Smooth muscle cell (in vitro differentiated cells): ENCODE data around the gene MEIOB. TPM values are rescaled to one million over a fixed set of nuclear protein-coding genes. Genes with fewer than 3 reads are reported as not detected.

Experiments used
- DNase-seq: peaks from one replicate; lab custom pipeline; 2025; ENCODE audit not compliant: unreplicated experiment; lab: John Stamatoyannopoulos, UW
- H2AFZ ChIP-seq: fragments of 200-600 bp; sonication (generic); 2 replicates; pipeline ENCODE4 v1.6.0; 2016; ENCODE audit warnings: antibody characterized with exemption, low read depth, mild to moderate bottlenecking
- H3F3A ChIP-seq: fragments of 200-600 bp; sonication (generic); 2 replicates; pipeline ENCODE4 v1.6.0; 2017; ENCODE audit warnings: antibody characterized with exemption, low read depth
- H3K27ac ChIP-seq: fragments of 200-600 bp; sonication (generic); 2 replicates; pipeline ENCODE4 v1.5.1; 2016; ENCODE audit warnings: low read depth, mild to moderate bottlenecking
- H3K27me3 ChIP-seq: fragments of 200-600 bp; sonication (generic); 2 replicates; pipeline ENCODE4 v1.6.1; 2016; ENCODE audit warnings: low read depth, mild to moderate bottlenecking
- H3K36me3 ChIP-seq: fragments of 200-600 bp; sonication (generic); 2 replicates; pipeline ENCODE4 v1.5.1; 2016; ENCODE audit warnings: low read depth
- H3K4me1 ChIP-seq: fragments of 200-600 bp; sonication (generic); 2 replicates; pipeline ENCODE4 v1.5.1; 2016; ENCODE audit warnings: low read depth
- H3K4me2 ChIP-seq: fragments of 200-600 bp; sonication (generic); 2 replicates; pipeline ENCODE4 v1.6.0; 2016; ENCODE audit warnings: mild to moderate bottlenecking
- H3K4me3 ChIP-seq: fragments of 200-600 bp; sonication (generic); 2 replicates; pipeline ENCODE4 v1.5.1; 2016; ENCODE audit warnings: mild to moderate bottlenecking
- H3K79me2 ChIP-seq: fragments of 200-600 bp; sonication (generic); 2 replicates; pipeline ENCODE4 v1.6.0; 2016; ENCODE audit warnings: low read depth, mild to moderate bottlenecking
- H3K9ac ChIP-seq: fragments of 200-600 bp; sonication (generic); 2 replicates; pipeline ENCODE4 v1.6.0; 2016; ENCODE audit warnings: low read depth
- H3K9me3 ChIP-seq: fragments of 200-600 bp; sonication (generic); replicated peaks from 2 replicates; pipeline ENCODE4 v1.5.1; 2016; ENCODE audit warnings: low read depth
- H4K20me1 ChIP-seq: fragments of 200-600 bp; sonication (generic); 2 replicates; pipeline ENCODE4 v1.6.0; 2016; ENCODE audit warnings: low read depth
- CTCF ChIP-seq: fragments of 200-600 bp; sonication (generic); IDR thresholded peaks from 2 replicates; pipeline ENCODE4 v1.5.1; 2017; ENCODE audit warnings: borderline replicate concordance, mild to moderate bottlenecking, antibody characterized with exemption; ENCODE audit not compliant: insufficient read depth, poor library complexity, severe bottlenecking
- WGBS: methylation state at CpG from one replicate; pipeline ENCODE4 v1.1.7; 2016; ENCODE audit warnings: low lambda C conversion rate; 5-methylcytosine and 5-hydroxymethylcytosine counted together
- polyA plus RNA-seq: library from polyadenylated mRNA; unstranded; fragments of >200 nt; fragmentation: Nextera tagmentation; extraction: Ambion mirVana; gene quantifications from 2 replicates; pipeline ENCODE4 v1.2.1, GENCODE V29; 2016
- total RNA-seq: library from RNA; depleted of rRNA; stranded (reverse); fragments of >200 nt; gene quantifications from 2 replicates; pipeline ENCODE4 v1.2.3, GENCODE V29; 2014

Gene MEIOB
- total and polyA plus RNA-seq, 2 experiments from 2014 or later, result 0.18 to 1.7 TPM

DNA sequence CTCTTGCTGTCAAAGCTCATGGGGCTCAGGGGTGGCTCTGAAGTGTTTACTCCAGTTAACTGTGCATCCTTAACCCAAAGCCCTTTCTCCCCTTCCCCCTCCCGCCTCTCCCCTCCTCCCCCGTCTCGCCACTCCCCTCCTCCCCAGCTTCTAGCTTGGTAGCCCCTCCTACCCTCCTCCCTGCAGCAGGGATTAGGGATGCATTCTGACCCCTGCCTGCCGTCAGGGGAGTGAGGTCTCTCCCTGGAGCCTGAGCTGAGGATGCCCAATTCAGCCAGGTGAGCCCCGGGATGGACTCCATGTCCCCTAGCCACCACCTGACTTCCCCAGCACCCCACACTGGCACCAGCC, 44.7 kb upstream of the MEIOB start:
- Histone ChIP-seq H3K4me3 (no peak overlapping the region), H3K9me3 (no peaks in the 10 kb centered on the region), H4K20me1 (no peaks in the 10 kb centered on the region), H3K4me2 (no peak overlapping the region), H2AFZ (no peak overlapping the region), H3K27me3 (peaks cover 50% of the 10 kb centered on the region), H3K79me2 (no peaks in the 10 kb centered on the region), H3K9ac (no peak overlapping the region), H3F3A (no peaks in the 10 kb centered on the region), H3K4me1 (peaks cover 10% of the 10 kb centered on the region), H3K27ac (no peak overlapping the region), H3K36me3 (no peaks in the 10 kb centered on the region)
- 50% methylated on average over 1 of the region's 5 CpGs for WGBS
- TF ChIP-seq CTCF, result no peak
- DNase-seq, result no peak

DNA sequence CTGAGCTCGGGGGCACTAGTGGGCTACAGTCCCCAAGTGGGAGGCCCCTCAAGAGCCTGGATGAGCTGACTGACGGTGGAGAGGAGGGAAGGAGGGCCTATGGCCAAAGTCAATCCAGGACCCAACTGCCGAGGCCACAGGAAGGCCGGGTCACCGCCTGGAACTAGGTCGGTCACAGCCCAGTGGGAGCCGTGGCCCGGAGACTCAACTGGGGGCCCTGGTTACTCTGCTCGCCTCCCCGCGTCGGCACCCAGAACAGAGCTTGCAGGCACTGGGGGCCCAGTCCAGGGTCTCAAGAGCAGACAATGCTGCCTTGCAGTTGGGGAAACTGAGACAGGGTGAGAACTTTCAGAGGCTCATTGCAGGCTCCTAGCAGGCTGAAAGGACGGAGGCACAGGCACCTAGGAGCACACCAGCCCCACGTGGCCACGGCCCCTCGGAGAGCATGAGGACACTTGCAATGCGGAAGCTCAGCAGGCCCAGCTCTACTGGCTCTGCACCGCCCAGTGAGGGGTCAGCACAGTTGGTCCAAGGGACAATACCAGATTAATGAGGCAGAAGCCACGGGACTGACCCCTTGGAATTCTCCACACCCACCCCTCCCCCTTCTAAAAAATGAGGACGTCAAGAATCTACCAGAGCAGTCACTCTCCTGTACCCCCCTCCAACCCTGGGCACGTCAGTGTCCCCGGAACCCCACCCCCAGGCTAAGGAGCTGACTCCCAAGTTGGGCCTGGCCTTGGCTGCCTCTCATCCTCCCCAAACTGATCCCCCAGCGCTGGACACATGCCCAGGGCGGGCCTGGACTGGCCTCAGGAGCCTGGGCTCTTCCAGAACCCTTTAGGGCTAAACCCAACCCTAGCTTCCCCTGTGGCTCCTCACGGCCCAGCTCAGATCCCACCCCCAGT, 44.0 kb upstream of the MEIOB start:
- Histone ChIP-seq H3K4me3 (no peak overlapping the region), H4K20me1 (no peaks in the 10 kb centered on the region), H3K27me3 (peaks cover 45% of the 10 kb centered on the region), H3K79me2 (no peaks in the 10 kb centered on the region), H3K9me3 (no peaks in the 10 kb centered on the region), H3K9ac (no peak overlapping the region), H3K36me3 (no peaks in the 10 kb centered on the region), H3K4me2 (no peak overlapping the region), H3F3A (no peaks in the 10 kb centered on the region), H3K4me1 (peaks cover 10% of the 10 kb centered on the region), H3K27ac (no peak overlapping the region), H2AFZ (no peak overlapping the region)
- no peak for TF ChIP-seq CTCF
- no peak for DNase-seq
- WGBS, result 83% methylated on average over 25 of the region's 25 CpGs

DNA sequence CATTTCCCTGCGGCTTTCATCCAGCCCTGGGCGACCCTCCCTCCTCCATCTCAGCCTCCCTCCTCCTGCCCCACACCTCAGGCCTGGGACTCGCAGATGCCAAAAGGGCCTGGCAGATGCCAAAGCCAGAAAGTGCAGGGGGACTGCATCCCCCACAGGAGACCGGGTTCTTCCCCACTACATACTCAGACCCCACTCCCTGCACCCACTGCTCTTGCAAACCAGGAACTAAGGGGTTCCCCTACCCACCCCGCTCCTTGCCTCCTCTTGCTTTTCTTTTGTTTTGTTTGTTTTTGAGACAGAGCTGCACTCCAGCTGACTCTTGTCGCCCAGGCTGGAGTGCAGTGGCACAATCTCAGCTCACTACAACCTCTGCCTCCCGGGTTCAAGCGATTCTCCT, 43.0 kb upstream of the MEIOB start:
- no peaks in the 10 kb centered on the region for H3F3A ChIP-seq
- H3K36me3 ChIP-seq, result no peaks in the 10 kb centered on the region
- 84% methylated on average over 8 of the region's 8 CpGs for WGBS
- H2AFZ ChIP-seq, result no peak overlapping the region
- H3K27ac ChIP-seq, result no peak overlapping the region
- H3K27me3 ChIP-seq, result peaks cover 37% of the 10 kb centered on the region
- no peak overlapping the region for H3K4me3 ChIP-seq
- no peaks in the 10 kb centered on the region for H3K9me3 ChIP-seq
- no peaks in the 10 kb centered on the region for H4K20me1 ChIP-seq
- no peak for DNase-seq
- TF ChIP-seq CTCF, result no peak
- H3K4me1 ChIP-seq, result peaks cover 10% of the 10 kb centered on the region
- H3K4me2 ChIP-seq, result no peak overlapping the region
- no peak overlapping the region for H3K9ac ChIP-seq
- H3K79me2 ChIP-seq, result no peaks in the 10 kb centered on the region
